ENCODE measurements around the gene DNHD1. TPM values are rescaled to one million over a fixed set of nuclear protein-coding genes. Genes with fewer than 3 reads are reported as not detected.

The DNHD1 gene
- total and polyA plus RNA-seq, 2 of the 8 experiments (the other 6 are each of a cell fraction or from before 2014, with no cell fraction given) = 5.0 to 6.8 TPM

GRCh38 chr11:6563667-6564066 lies 66.6 kb downstream of the DNHD1 start:
- Histone ChIP-seq H3K27ac (ENCODE audit: low read depth, low read length) (no peak overlapping the region), H3K9me3 (ENCODE audit: insufficient read depth in 2 of 2, low read depth in 1 of 2, low read length in 1 of 2) (no peaks in the 10 kb centered on the region), H2BK15ac (ENCODE audit: low read length) (no peak overlapping the region), H3K4ac (replicated peaks; ENCODE audit: insufficient read length, low read depth, low read length) (no peak overlapping the region), H3K18ac (ENCODE audit: extremely low read depth, low read length) (no peak overlapping the region), H2BK5ac (ENCODE audit: low read depth, low read length) (no peak overlapping the region), H4K8ac (ENCODE audit: extremely low read depth, insufficient read depth, low read length) (no peak overlapping the region), H3K79me2 (ENCODE audit: control insufficient read depth in 1 of 2, insufficient read depth in 2 of 2, low read length in 2 of 2) (no peaks in the 10 kb centered on the region), H2BK120ac (replicated peaks; ENCODE audit: low read depth, low read length) (no peak overlapping the region), H3K36me3 (ENCODE audit: control insufficient read depth in 2 of 4, insufficient read depth in 4 of 4, low read length in 3 of 4) (no peaks in the 10 kb centered on the region), H2BK12ac (ENCODE audit: low read depth, low read length) (no peak overlapping the region), H3K4me3 (ENCODE audit: extremely low read depth in 1 of 4, insufficient read depth in 2 of 4, low read depth in 3 of 4, low read length in 4 of 4) (no peak overlapping the region), H3K14ac (ENCODE audit: insufficient read length) (no peak overlapping the region), H3K56ac (replicated peaks; ENCODE audit: insufficient read length, low read depth, low read length) (no peak overlapping the region), H2AFZ (ENCODE audit: low read length) (no peak overlapping the region), H3K23ac (ENCODE audit: insufficient read length) (no peak overlapping the region), H3K79me1 (ENCODE audit: low read depth, low read length) (no peaks in the 10 kb centered on the region), H2BK20ac (ENCODE audit: low read length) (no peak overlapping the region), H3K4me2 (ENCODE audit: insufficient read depth in 1 of 2, low read depth in 2 of 2, low read length in 2 of 2) (no peak overlapping the region), H4K5ac (ENCODE audit: insufficient read length, low read depth, low read length) (no peak overlapping the region), H2AK5ac (ENCODE audit: low read depth, low read length) (no peak overlapping the region), H4K20me1 (replicated peaks in 1 of 2; ENCODE audit: control insufficient read depth in 1 of 2, insufficient read depth in 2 of 2, low read length in 2 of 2) (no peaks in the 10 kb centered on the region), H3K9ac (replicated peaks in 1 of 4; ENCODE audit: extremely low read depth in 1 of 4, low read depth in 3 of 4, low read length in 3 of 4) (no peak overlapping the region), H3K4me1 (replicated peaks in 1 of 4; ENCODE audit: control insufficient read depth in 3 of 4, insufficient read depth in 4 of 4, low read length in 3 of 4) (peaks cover 0 to 9% (median 3%) of the 10 kb centered on the region in 4 experiments; a peak in 5 of 7 replicates), H3K23me2 (ENCODE audit: low read depth, low read length) (no peaks in the 10 kb centered on the region), H4K91ac (replicated peaks; ENCODE audit: insufficient read length, low read length) (no peak overlapping the region), H3K27me3 (replicated peaks in 1 of 4; ENCODE audit: control insufficient read depth in 3 of 4, extremely low read depth in 1 of 4, insufficient read depth in 3 of 4, low read length in 3 of 4) (peaks cover 0 to 2% (median 0%) of the 10 kb centered on the region in 4 experiments; a peak in 1 of 7 replicates)
- ChIA-PET POLR2A (ENCODE audit: partially characterized antibody) (interaction anchor here (1.0 to 1.6 kb wide), 2 partner anchors 10 to 61 kb away, joined by 3 to 5 read pairs; no protein-coding TSS in a partner anchor), CTCF (ENCODE audit: partially characterized antibody) (interaction anchor here (0.8 to 3.3 kb wide), 11 partner anchors 7 to 184 kb away, joined by 3 to 14 read pairs (median 4); no protein-coding TSS in a partner anchor)
- no peak for DNase-seq (ENCODE audit: low read depth in 1 of 2, low spot score in 2 of 2)
- whole genome bisulfite sequencing, 2 experiments (ENCODE audit: extremely low coverage in 1 of 2, insufficient coverage in 1 of 2, insufficient read length in 1 of 2, insufficient replicate concordance in 2 of 2, low coverage in 1 of 2, low lambda C conversion rate in 2 of 2, missing lambda C conversion rate in 1 of 2) = 85% methylated on average over 10 of the region's 10 CpGs; no CpG with 5 or more reads in 1 of the 2 experiments
- FAIRE-seq = no peak
- TF ChIP-seq NRF1 (IDR thresholded peaks at IDR 0.05; ENCODE audit: low read depth, low read length) = no peak
- no peak for TF ChIP-seq CEBPB (IDR thresholded peaks at IDR 0.05; ENCODE audit: low read depth, low read length)
- TF ChIP-seq TAF7 (optimal IDR thresholded peaks at IDR 0.05; ENCODE audit: borderline replicate concordance, low read depth, low read length) = no peak
- no peak for TF ChIP-seq MAFK (IDR thresholded peaks at IDR 0.05; ENCODE audit: low read depth, low read length)
- TF ChIP-seq TBP (IDR thresholded peaks at IDR 0.05; ENCODE audit: low read depth, low read length) = no peak
- no peak for TF ChIP-seq CTCF (IDR thresholded peaks at IDR 0.05; ENCODE audit: control extremely low read depth in 1 of 3, insufficient read depth in 1 of 3, low read depth in 1 of 3, low read length in 3 of 3)
- no peak for TF ChIP-seq TCF12 (IDR thresholded peaks at IDR 0.05; ENCODE audit: low read depth, low read length)
- TF ChIP-seq CBX8 (IDR thresholded peaks at IDR 0.05; ENCODE audit: borderline replicate concordance, low read depth, low read length) = no peak
- no peak for TF ChIP-seq KDM4A (IDR thresholded peaks at IDR 0.05; ENCODE audit: low read depth, low read length, severe bottlenecking)
- TF ChIP-seq CBX5 (IDR thresholded peaks at IDR 0.05; ENCODE audit: low read depth, low read length) = no peak
- TF ChIP-seq SUZ12 (IDR thresholded peaks at IDR 0.05; ENCODE audit: low read length) = no peak
- no peak for TF ChIP-seq GABPA (IDR thresholded peaks at IDR 0.05; ENCODE audit: borderline replicate concordance, insufficient read depth, low read length)

Measured in H1 (cell line).